ENCODE results near the gene ATP8B4.

The ATP8B4 gene

DNA sequence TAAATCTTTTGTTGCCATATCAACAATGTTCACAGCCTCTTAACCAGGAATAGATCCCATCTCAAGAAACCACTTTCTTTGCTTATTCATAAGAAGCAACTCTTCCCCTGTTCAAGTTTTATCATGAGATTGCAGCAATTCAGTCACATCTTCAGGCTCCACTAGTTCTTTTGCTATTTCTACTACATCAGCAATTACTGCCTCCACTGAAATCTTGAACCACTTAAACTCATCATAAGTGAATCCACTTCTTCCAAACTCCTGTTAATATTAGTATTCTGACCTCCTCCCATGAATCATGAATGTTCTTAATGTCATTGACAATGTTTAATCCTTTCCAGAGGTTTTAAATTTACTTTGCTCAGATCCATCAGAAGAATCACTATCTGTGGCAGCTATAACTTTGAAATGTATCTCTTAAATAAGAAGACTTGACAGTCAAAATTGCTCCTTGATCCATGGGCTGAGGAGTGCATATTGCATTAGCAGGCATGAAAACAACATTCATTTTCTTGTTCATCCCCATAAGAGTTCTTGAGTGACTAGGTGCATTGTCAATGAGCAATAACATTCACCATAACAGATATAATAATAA, 292.3 kb downstream of the ATP8B4 start:
- H3K4me3 ChIP-seq (ENCODE audit: low read length): no peak overlapping the region
- no peak for DNase-seq (ENCODE audit: low read depth)
- TF ChIP-seq, protein P1, sequence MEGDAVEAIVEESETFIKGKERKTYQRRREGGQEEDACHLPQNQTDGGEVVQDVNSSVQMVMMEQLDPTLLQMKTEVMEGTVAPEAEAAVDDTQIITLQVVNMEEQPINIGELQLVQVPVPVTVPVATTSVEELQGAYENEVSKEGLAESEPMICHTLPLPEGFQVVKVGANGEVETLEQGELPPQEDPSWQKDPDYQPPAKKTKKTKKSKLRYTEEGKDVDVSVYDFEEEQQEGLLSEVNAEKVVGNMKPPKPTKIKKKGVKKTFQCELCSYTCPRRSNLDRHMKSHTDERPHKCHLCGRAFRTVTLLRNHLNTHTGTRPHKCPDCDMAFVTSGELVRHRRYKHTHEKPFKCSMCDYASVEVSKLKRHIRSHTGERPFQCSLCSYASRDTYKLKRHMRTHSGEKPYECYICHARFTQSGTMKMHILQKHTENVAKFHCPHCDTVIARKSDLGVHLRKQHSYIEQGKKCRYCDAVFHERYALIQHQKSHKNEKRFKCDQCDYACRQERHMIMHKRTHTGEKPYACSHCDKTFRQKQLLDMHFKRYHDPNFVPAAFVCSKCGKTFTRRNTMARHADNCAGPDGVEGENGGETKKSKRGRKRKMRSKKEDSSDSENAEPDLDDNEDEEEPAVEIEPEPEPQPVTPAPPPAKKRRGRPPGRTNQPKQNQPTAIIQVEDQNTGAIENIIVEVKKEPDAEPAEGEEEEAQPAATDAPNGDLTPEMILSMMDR (conservative IDR thresholded peaks at IDR 0.05; ENCODE audit: low read length): no peak

DNA sequence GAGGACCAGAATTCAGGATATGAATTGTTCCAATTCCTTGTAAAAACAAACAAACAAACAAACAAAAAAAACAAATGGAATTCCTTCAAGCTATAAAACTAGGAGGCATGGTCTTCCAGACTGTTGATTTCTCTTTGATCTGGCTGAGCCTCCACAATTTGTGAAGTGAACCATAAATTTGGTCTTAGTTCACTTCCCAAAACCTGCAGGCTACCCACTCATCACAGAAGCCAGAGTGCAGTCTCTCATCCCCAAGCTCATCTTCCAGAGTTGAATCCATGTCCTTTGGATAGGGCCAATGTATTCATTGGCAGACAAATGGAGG, 294.3 kb downstream of the ATP8B4 start:
- TF ChIP-seq, protein P1 (conservative IDR thresholded peaks at IDR 0.05; ENCODE audit: low read length): no peak
- no peak overlapping the region for H3K4me3 ChIP-seq (ENCODE audit: low read length)
- DNase-seq (ENCODE audit: low read depth): no peak

DNA sequence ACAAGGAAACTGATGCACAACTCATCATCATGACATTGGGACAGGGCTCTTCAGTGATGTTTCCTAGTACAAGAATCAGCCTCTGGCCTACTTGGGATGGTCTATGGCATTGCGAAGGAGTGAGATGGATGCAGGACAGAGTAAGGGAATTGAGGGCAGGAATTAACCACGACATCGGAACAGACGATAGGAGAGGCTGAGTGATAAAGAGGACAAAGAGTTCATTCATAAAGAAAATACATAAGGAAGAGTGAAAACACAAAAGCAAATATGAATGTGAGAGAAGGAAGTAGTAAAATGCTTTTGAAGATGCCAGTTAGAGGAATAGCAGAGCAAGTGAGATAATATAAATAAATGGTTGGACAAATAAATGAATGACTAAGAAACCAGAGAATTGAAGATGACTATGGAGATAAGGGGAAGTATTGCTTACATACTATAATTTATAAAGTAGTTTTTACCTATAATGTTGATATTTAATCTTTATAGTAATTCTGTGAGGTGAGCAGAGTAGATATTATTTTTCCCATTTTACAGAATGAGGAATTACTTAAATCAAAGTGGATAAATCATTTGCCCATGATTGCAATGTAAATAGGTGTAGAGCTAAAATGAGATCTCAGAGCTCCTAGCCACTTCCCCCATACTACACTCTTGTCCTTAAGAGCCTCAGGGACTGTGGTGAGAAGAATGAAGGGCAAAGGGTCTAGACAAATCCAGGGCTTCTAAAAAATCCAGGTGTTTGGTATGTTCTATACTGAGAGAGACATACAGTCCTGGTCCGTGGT, 294.9 kb downstream of the ATP8B4 start:
- TF ChIP-seq, protein P1 (conservative IDR thresholded peaks at IDR 0.05; ENCODE audit: low read length): no peak
- no peak for DNase-seq (ENCODE audit: low read depth)
- no peak overlapping the region for H3K4me3 ChIP-seq (ENCODE audit: low read length)

DNA sequence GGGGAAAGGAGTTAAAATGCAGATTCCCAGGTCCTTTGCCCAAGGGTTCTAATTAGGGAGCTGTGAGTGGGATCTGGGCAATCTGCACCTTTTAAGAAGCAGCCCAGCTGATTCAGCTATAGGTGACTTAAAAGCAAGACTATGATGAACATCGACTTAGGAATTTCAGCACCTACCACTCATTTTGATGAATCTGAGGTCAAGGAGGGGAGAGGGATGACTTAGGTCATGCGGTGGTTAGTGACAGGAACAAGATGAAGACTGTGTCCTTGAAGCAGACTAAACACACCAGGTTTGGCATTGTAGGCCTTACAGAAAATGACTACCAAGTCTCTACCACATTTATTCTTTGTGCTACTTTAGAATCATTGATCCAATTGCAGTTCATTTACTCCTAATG, 301.9 kb downstream of the ATP8B4 start:
- TF ChIP-seq, protein P1 (conservative IDR thresholded peaks at IDR 0.05; ENCODE audit: low read length): no peak
- no peak for DNase-seq (ENCODE audit: low read depth)
- no peak overlapping the region for H3K4me3 ChIP-seq (ENCODE audit: low read length)

DNA sequence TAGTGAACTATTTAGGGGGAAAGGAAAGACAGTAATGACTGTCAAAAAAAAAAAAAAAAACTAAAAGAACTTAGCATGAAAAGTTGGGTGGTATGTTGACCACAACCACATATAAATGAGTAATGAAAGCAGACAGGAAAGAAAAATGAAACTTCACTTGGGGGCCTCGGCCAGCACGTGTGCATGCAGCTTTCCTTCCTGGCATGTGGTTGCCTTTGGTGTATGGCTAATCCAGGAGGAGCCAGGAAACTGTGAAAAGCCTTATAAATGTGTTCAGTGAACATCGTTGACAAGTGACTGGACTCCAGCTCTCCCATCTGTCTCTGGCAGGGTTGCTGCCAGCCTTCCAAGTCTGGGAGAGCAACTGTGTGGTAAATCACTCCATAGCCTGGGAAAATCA, 303.1 kb downstream of the ATP8B4 start:
- TF ChIP-seq, protein P1 (conservative IDR thresholded peaks at IDR 0.05; ENCODE audit: low read length): no peak
- DNase-seq (ENCODE audit: low read depth): peak; percentile 99
- H3K4me3 ChIP-seq (ENCODE audit: low read length): no peak overlapping the region

DNA sequence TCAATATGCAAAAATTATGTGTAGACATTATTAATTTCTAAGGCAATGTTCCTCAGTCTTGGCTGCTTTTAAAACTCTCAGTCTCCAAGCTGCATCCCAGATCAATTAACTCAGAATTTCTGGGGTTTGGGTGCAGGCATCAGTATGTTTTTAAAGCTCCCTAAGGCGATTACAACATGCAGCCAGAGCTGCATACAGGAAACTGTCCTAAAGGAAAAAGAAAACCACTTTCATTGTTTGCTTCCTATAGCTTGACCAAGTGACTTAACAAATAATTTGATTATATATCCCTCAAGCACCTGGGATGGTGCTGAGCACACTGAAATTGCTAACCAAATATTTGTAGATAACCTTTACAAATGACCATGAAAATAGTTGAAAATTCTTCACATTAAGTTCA, 303.5 kb downstream of the ATP8B4 start:
- peak; percentile 76 for DNase-seq (ENCODE audit: low read depth)

More for the DNA sequence above, 303.5 kb downstream of the ATP8B4 start:
- H3K4me3 ChIP-seq (ENCODE audit: low read length): no peak overlapping the region
- TF ChIP-seq, protein P1 (conservative IDR thresholded peaks at IDR 0.05; ENCODE audit: low read length): no peak

Data from AG10803 (cell line).